Nephron progenitor cell (in vitro differentiated cells): ENCODE results near the gene KLHL3.
"Not testable (repeated sequence)": the region's sequence is repeated elsewhere in the genome, so short reads cannot be mapped to it uniquely, and the experiment has no call there.

Experiments
- DNase-seq: peaks from one replicate; pipeline ENCODE4 v3.0.0; 2021
- H3K27ac Mint-ChIP-seq: 2 replicates; pipeline ENCODE4 v1.8.0; 2021; ENCODE audit warnings: mild to moderate bottlenecking, moderate library complexity, mixed read lengths
- H3K27me3 Mint-ChIP-seq: 2 replicates; pipeline ENCODE4 v1.8.0; 2021; ENCODE audit warnings: mild to moderate bottlenecking, low read depth, mixed read lengths; ENCODE audit not compliant: poor library complexity
- H3K36me3 Mint-ChIP-seq: 2 replicates; pipeline ENCODE4 v1.8.0; 2021; ENCODE audit warnings: low read depth, mixed read lengths
- H3K4me1 Mint-ChIP-seq: 2 replicates; pipeline ENCODE4 v1.8.0; 2021; ENCODE audit warnings: mixed read lengths
- H3K4me3 Mint-ChIP-seq: 2 replicates; pipeline ENCODE4 v1.8.0; 2021; ENCODE audit warnings: mild to moderate bottlenecking, moderate library complexity, mixed read lengths
- H3K9me3 Mint-ChIP-seq: 2 replicates; pipeline ENCODE4 v1.8.0; 2021; ENCODE audit warnings: mild to moderate bottlenecking, moderate library complexity, mixed read lengths
- TF ChIP-seq, protein P1 (sequence below): fragments of 200-600 bp; sonication (generic); IDR thresholded peaks from 2 replicates; pipeline ENCODE4 v1.5.0; 2021; ENCODE audit warnings: antibody characterized with exemption

KLHL3 gene

DNA sequence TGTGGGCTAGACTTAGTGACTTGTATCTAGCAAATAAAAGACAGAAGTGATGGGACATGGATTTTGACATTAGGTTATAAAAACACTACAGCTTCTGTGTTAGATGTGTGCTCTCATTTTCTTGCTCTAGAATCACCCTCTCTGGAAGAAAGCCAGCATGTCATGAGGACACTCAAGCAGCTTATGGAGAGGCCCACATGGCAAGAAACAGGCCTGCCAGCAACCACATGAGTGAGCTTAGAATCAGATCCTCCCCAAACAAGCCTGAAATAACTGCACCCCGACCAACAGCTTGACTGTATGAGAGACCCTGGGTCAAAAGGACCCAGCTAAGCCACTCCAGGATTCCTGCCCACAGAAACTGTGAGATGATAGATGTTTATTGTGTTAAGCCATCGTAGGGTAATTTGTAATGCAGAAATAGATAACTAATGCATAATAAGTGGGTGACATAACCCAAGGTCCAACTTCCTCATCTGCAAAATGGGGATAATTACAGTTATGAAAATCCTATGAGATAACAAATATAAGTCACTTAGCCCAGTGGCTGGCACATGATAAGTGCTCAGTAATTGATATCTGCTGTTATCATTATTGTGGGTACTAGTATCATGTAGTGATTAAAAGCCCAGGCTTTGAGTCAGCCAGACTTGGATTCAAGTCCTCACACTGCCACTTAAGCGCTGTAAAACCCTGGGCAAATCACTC is 86.5 kb downstream of the KLHL3 start:
- Mint-ChIP-seq H3K27me3 (no peaks in the 10 kb centered on the region), H3K27ac (no peak overlapping the region), H3K4me1 (no peaks in the 10 kb centered on the region), H3K9me3 (peaks cover 19% of the 10 kb centered on the region), H3K36me3 (peaks cover 39% of the 10 kb centered on the region), H3K4me3 (no peak overlapping the region)
- DNase-seq: no peak
- TF ChIP-seq, protein P1, sequence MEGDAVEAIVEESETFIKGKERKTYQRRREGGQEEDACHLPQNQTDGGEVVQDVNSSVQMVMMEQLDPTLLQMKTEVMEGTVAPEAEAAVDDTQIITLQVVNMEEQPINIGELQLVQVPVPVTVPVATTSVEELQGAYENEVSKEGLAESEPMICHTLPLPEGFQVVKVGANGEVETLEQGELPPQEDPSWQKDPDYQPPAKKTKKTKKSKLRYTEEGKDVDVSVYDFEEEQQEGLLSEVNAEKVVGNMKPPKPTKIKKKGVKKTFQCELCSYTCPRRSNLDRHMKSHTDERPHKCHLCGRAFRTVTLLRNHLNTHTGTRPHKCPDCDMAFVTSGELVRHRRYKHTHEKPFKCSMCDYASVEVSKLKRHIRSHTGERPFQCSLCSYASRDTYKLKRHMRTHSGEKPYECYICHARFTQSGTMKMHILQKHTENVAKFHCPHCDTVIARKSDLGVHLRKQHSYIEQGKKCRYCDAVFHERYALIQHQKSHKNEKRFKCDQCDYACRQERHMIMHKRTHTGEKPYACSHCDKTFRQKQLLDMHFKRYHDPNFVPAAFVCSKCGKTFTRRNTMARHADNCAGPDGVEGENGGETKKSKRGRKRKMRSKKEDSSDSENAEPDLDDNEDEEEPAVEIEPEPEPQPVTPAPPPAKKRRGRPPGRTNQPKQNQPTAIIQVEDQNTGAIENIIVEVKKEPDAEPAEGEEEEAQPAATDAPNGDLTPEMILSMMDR: no peak

DNA sequence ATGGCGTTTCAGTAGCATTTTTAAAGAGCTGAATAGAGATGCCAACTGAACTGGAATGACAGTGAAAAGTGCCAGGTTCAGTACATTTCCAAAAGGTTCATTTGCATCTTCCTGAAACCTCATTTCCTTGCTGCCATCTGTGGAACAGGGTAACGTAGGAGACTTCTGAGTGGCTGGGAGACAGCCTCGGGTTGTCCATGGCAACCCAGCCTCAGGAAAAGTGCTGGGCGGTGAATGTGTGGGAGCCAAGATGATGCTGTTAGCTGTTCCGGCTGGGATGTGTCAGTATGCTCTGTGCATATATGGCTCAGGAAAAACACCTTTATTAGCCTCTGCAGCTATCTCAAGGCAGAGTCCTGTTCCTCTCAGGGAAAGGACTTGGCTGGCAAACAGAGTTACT is 87.5 kb downstream of the KLHL3 start:
- H3K4me3 Mint-ChIP-seq: no peak overlapping the region
- H3K9me3 Mint-ChIP-seq: peaks cover 20% of the 10 kb centered on the region
- H3K27me3 Mint-ChIP-seq: no peaks in the 10 kb centered on the region
- DNase-seq: no peak
- H3K27ac Mint-ChIP-seq: no peak overlapping the region
- TF ChIP-seq, protein P1: no peak
- H3K36me3 Mint-ChIP-seq: peaks cover 40% of the 10 kb centered on the region
- H3K4me1 Mint-ChIP-seq: no peaks in the 10 kb centered on the region

GRCh38 chr5:137647401-137647800 is 88.5 kb downstream of the KLHL3 start:
- no peak overlapping the region for H3K4me3 Mint-ChIP-seq
- H3K27ac Mint-ChIP-seq: no peak overlapping the region
- H3K4me1 Mint-ChIP-seq: no peaks in the 10 kb centered on the region
- H3K9me3 Mint-ChIP-seq: peaks cover 20% of the 10 kb centered on the region
- TF ChIP-seq, protein P1: no peak
- no peak for DNase-seq
- no peaks in the 10 kb centered on the region for H3K27me3 Mint-ChIP-seq
- H3K36me3 Mint-ChIP-seq: peaks cover 37% of the 10 kb centered on the region

DNA sequence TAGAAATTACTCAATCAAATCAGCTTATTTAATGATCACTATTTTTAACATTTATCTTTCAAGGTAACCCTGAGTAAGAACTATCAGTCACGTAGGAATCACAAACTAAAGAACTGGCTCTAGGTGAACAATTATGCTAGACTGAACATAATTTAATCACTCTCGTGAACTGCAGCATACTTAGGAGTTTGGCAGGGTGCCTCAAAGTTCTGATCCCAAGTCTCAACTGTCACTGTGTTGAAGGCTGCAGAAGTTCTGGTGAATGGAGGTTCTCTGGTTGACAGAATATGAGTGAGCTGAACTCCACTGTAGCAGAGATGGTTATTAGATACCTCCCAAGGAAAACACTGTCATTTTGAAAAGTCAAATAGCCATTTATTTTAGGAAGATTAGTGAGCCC is 89.1 kb downstream of the KLHL3 start:
- no peaks in the 10 kb centered on the region for H3K4me1 Mint-ChIP-seq
- no peak overlapping the region for H3K27ac Mint-ChIP-seq
- TF ChIP-seq, protein P1: no peak
- no peak for DNase-seq
- no peak overlapping the region for H3K4me3 Mint-ChIP-seq
- H3K9me3 Mint-ChIP-seq: peaks cover 20% of the 10 kb centered on the region
- peaks cover 35% of the 10 kb centered on the region for H3K36me3 Mint-ChIP-seq
- H3K27me3 Mint-ChIP-seq: no peaks in the 10 kb centered on the region

GRCh38 chr5:137643081-137643480 is 92.8 kb downstream of the KLHL3 start:
- not testable (repeated sequence) for H3K27ac Mint-ChIP-seq, H3K4me1 Mint-ChIP-seq, H3K27me3 Mint-ChIP-seq, H3K4me3 Mint-ChIP-seq, DNase-seq
- Mint-ChIP-seq H3K36me3 (peaks cover 49% of the 10 kb centered on the region), H3K9me3 (peaks cover 24% of the 10 kb centered on the region)

DNA sequence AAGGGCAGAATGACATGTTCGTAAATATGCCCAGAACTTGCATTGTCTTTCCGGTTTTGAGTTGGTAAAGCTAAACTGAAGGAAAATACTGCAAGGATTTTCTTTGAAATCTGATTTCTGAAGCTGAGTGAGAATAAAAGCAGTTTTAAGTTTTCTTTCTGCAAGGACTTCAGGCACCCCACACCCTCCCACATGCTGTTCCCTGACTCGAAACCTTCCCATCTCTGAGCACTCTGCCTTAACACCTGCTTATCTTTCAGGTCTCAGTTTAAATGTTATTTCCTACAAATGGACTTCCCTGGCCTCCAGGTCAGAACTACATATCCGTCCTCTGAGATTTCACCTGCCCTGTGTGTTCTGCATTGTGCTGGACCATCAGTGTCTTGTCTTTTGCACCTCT is 93.8 kb downstream of the KLHL3 start:
- no peaks in the 10 kb centered on the region for H3K4me1 Mint-ChIP-seq
- H3K27me3 Mint-ChIP-seq: no peaks in the 10 kb centered on the region
- H3K36me3 Mint-ChIP-seq: peaks cover 51% of the 10 kb centered on the region
- DNase-seq: no peak
- TF ChIP-seq, protein P1: no peak
- peak overlapping the region; percentile 11 for H3K27ac Mint-ChIP-seq
- H3K9me3 Mint-ChIP-seq: peaks cover 29% of the 10 kb centered on the region
- no peak overlapping the region for H3K4me3 Mint-ChIP-seq
